HG03159 (cell line): ENCODE data around the gene ASNS.
A peak's percentile ranks its signal among the peaks of the same experiment; 100 is the strongest.

Experiments used
- ATAC-seq: cut with Tn5 transposase; IDR thresholded peaks from one replicate; pipeline ENCODE4 v1.9.1; 2021; ENCODE audit warnings: mild to moderate bottlenecking, moderate library complexity; ENCODE audit not compliant: unreplicated experiment

Gene ASNS

GRCh38 chr7:97844036-97844435 is 28.2 kb downstream of the ASNS start:
- no peak for ATAC-seq

GRCh38 chr7:97842772-97843345 is 29.3 kb downstream of the ASNS start:
- no peak for ATAC-seq

GRCh38 chr7:97842006-97842405 is 30.2 kb downstream of the ASNS start:
- ATAC-seq, result no peak

- peak; percentile 93 for ATAC-seq
Observed at GRCh38 chr7:97835296-97836138, 36.7 kb downstream of the ASNS start.

GRCh38 chr7:97819161-97819560 is 53.0 kb downstream of the ASNS start:
- ATAC-seq, result no peak

GRCh38 chr7:97818066-97818663 is 54.0 kb downstream of the ASNS start:
- no peak for ATAC-seq
